Islet of Langerhans (tissue), 1 donor: ENCODE measurements around the gene PHF1.
"Not testable (repeated sequence)": the region's sequence is repeated elsewhere in the genome, so short reads cannot be mapped to it uniquely, and the experiment has no call there.

ENCODE experiments used
- FAIRE-seq: peaks from one replicate; lab custom pipeline; 2011; peaks lifted over from hg19 to GRCh38; lab: Jason Lieb, UNC

PHF1 gene

DNA sequence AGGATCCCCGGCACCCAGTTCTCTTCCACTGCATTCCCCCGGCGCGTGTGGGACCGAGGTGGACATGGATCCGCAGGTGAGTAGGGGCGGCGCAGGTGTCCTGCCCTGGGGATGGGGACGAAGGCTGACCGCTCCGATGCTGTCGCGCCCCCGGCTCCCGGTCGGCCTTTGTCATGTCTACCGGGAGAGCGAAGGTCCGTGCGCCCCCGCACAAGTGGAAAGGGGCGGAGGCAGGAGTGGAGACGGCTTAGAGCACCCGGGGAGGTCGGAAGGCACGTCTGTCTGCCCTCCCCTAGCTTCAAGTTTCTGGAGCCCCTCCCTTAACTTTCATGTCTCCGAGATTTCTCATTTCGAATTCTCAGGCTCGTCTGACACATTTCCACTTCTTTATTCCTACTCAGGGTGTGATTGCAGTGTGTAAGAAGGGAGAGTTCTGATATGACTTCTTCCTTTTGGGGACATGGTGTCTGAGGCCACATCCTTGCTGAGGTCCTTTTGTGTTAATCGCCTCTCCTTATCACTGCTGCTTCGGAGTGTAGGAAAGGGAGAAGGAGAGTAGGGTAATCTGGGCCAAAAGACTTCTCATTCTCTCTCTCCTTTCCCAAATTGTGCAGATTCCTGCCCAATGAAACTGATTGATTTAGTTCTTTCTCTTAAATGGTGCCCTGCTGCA lies 18.8 kb upstream of the PHF1 start:
- no peak for FAIRE-seq

DNA sequence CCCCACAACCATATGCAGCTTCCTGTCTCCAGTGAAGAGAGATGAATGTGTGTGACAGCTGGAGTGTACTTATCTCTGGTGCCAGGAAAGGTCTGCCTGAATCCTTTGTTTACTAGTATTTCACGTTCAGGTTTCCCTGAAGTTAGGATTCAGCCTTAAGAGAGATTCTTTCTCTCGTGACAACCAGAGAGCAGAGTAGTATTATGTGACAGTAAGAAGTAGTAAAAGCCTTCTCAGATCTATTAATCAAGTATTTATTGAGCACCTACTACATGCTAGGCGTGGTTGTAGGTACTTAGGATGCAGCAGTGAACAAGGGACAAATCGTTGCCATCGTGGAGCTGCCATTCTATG lies 18.2 kb upstream of the PHF1 start:
- FAIRE-seq = no peak

DNA sequence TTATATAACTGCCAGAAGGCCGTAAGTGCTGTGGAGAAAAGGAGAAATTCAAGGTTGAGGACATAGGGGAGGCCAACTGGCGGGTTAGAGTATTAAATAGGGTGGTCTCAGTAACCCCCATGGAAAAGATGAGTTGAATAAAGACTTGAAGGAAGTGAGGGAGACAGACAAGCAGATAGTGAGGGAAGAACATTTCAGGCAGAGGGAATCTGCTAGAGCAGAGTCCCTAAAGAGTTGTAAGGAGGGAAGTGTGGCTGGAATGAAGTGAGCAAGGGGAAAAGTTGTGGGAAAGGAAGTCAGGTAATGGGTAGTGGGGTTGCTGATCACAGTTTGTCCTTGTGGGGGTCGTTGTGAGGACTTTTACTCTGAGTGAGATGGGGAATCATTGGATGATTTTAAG lies 17.8 kb upstream of the PHF1 start:
- FAIRE-seq = no peak

DNA sequence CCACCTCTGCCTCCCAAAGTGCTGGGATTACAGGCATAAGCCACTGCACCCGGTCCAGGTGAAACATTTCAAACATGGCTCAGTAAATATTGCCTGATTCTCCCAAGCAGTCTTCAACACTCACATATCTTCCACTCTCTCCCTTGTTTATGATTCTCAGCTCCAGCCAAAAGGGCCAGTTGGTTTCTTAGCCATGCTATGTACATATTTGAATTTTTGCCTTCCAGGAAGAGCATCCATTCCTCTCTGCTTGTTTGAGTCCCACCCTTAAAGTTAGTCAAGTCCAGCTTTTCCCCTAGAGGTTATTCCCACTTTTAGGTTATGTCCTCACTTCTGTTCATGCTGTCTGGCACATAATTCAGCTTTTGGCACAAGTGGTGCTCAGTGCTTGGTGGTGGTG lies 13.3 kb upstream of the PHF1 start:
- FAIRE-seq = no peak

DNA sequence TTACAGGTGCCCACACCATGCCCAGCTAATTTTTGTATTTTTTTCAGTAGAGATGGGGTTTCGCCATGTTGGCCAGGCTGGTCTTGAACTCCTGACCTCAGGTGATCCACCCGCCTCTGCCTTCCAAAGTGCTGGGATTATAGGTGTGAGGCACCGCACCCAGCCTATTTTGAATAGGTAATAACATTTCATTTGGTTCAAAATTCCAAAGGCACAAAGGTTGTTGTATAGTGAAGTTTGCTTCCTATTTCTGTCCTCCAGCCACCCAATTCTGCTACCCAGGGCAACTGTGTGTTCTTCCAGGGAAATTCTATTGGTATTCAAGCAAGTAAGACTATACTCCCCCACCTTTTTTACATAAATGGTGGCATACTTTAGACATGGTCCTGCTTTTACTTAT lies 12.2 kb upstream of the PHF1 start:
- not testable (repeated sequence) for FAIRE-seq

DNA sequence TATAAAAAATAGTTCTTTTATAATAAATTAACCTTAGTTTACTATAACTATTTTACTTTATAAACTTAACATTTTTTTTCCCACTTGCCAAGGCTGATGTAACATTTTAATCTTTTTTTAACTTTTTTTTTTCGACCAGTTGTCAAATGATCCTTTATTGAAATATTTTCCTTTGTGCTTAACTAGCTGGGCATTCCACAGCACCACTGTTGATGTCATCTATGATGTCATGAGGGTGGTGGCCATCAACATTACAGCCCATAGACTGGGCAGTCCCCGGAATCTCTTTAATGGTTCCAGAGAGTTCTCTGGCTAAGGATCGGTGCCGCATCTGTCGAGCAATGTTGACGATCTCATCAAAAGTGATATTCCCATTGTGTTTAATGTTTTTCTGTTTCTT lies 10.9 kb upstream of the PHF1 start:
- FAIRE-seq = not testable (repeated sequence)

DNA sequence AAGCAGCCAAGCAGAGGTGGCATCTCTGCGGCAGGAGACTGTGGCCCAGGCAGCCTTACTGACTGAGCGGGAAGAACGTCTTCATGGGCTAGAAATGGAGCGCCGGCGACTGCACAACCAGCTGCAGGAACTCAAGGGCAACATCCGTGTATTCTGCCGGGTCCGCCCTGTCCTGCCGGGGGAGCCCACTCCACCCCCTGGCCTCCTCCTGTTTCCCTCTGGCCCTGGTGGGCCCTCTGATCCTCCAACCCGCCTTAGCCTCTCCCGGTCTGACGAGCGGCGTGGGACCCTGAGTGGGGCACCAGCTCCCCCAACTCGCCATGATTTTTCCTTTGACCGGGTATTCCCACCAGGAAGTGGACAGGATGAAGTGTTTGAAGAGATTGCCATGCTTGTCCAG lies 5.9 kb upstream of the PHF1 start:
- no peak for FAIRE-seq

DNA sequence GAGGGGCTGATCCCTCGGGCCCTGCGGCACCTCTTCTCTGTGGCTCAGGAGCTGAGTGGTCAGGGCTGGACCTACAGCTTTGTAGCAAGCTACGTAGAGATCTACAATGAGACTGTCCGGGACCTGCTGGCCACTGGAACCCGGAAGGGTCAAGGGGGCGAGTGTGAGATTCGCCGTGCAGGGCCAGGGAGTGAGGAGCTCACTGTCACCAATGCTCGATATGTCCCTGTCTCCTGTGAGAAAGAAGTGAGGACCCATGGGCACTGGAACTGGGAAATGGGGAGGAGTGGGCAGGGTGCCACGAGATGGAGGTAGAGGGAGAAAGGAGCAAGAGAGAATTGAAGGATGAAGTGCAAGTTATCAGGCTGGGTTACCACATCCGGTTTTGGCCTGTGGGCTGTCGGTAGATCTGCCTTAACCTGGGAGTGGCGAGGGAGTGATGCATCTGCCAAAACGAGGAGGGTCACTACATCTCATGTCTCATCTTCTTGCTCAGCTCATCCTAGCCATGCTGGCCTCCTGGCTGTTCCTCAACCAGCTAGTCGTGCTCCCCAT lies 5.4 kb upstream of the PHF1 start:
- FAIRE-seq = no peak

DNA sequence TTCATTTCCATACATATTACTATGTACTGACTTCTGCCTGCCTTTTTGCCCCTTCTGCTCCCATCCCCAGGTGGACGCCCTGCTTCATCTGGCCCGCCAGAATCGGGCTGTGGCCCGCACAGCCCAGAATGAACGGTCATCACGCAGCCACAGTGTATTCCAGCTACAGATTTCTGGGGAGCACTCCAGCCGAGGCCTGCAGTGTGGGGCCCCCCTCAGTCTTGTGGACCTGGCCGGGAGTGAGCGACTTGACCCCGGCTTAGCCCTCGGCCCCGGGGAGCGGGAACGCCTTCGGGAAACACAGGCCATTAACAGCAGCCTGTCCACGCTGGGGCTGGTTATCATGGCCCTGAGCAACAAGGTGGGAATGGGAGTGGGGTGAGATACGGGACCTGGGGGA lies 4.7 kb upstream of the PHF1 start:
- FAIRE-seq = no peak

DNA sequence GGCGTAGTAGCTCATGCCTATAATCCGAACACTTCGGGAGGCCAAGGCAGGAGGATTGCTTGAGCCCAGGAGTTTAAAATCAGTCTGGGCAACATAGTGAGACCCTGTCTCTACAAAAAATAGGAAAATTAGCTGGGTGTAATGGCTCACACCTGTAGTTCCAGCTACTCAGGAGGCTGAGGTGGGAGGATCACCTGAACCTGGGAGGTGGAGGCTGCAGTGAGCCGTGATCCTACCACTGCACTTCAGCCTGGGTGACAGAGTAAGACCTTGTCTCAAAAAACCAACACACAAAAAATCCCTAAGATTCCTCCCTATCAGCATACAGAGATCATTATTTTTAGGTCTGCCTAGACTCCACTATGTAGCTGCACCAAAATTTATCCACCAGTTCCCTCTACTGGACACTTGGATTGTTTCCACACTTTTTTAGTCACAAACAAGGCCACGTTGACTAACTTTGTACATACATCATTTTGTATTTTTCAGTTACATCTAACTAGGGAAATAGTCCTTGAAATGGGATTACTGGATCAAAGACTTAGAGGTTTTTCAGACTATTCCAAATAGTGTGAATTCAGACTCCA lies 3.6 kb upstream of the PHF1 start:
- no peak for FAIRE-seq

DNA sequence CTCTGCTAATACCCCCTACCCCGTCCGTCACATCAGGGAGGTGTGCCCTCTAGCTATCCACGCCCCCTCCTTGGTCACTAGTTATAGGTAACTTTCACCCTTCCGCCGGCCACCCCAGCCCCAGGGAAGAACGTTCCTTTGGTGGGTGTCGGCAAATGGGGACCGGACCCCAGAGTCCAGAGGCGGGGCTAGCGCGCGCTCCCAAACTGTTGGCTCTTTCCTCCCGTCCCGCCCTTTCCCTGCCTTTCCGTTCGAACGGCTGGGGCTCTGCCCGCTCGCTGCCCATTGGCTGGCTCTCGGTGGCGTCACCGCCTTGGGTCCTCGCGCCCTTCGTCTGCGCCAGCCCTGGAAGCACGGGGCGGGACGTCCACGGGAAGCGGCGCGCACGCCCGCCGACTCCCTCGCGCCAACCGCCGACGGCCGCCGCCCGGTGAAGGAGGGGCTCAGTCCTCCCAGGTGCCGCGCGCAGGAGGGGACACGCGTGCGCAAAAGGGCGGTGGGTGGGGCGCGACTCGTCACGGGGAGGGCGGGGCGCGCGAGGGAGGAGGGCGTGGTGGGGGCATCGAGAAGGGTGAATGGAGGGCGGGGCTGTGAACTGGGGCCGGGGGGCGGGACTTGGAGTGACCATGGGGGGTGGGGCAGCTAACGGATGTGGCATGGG lies 634 bp upstream of the PHF1 start:
- no peak for FAIRE-seq

DNA sequence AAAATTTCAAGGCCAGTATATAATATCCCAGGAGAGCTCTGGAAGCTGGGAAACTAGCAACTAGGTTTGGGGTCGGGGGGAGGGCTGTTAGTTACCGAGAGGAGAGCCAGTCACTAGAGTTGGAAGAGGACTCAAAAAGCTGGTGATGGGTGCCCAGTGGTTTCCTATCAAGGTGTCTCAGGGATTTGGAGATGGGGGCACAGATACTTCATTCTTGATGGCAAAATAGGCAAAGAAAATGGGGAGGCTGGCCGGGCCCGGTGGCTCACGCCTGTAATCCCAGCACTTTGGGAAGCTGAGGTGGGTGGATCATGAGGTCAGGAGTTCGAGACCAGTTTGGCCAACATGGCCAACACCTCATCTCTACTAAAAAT lies 805 bp downstream of the PHF1 start:
- no peak for FAIRE-seq

DNA sequence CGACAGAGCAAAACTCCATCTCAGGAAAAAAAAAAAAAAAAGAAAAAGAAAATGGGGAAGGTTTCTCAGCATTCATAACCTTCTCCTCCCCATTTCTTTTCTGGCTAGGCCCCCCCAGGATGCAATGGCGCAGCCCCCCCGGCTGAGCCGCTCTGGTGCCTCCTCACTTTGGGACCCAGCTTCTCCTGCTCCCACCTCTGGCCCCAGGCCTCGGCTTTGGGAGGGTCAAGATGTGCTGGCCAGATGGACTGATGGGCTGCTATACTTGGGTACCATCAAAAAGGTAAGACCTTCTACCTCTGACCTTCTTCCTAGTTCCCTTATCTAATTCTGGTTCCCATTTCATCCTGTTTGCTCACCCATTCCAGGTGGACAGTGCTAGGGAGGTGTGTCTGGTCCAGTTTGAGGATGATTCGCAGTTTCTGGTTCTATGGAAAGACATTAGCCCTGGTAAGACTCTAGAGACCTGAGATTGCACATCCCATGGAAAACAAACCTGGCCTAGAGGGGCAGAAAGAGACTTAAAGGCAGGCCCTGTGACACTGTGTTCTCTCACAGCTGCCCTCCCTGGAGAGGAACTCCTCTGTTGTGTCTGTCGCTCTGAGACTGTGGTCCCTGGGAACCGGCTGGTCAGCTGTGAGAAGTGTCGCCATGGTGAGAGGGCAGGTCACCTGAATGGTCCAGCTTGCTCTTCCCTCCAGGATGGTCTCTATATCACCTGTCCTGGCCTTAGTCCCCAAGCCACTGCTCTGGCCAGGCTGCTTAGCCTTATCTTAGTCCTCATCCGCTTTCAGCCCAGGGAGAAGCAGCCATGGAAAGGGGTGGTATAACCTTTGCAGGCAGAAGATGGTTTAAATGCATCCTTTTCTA lies 1.6 kb downstream of the PHF1 start:
- FAIRE-seq = no peak

DNA sequence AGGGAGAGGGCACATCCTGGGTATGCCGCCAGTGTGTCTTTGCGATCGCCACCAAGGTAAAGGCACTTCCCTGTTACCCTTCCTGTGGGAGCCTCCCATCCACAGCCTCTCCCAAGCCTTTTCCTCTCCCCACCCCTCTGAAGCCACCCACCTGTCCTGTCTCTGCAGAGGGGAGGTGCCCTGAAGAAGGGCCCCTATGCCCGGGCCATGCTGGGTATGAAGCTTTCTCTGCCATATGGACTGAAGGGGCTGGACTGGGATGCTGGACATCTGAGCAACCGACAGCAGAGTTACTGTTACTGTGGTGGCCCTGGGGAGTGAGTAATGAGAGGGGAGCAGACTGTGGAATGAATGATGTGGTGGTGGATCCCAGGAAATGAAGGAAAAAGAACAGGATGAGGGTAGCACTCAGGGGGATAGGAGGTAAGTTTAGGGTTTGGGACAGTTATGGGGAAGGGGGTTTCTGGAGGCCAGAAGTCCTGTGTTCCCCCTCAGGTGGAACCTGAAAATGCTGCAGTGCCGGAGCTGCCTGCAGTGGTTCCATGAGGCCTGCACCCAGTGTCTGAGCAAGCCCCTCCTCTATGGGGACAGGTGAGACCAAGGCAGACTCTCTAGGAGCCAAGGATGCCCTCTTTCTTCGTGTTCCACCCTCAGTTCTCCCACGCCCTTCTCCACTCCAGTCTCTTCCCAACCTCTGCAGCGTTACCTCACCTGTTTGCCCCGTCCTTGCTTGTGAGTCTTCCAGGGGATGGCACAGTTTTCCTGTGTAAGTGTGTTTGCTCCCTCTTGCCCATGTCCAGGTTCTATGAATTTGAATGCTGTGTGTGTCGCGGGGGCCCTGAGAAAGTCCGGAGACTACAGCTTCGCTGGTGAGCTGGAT lies 2.7 kb downstream of the PHF1 start:
- FAIRE-seq = no peak

DNA sequence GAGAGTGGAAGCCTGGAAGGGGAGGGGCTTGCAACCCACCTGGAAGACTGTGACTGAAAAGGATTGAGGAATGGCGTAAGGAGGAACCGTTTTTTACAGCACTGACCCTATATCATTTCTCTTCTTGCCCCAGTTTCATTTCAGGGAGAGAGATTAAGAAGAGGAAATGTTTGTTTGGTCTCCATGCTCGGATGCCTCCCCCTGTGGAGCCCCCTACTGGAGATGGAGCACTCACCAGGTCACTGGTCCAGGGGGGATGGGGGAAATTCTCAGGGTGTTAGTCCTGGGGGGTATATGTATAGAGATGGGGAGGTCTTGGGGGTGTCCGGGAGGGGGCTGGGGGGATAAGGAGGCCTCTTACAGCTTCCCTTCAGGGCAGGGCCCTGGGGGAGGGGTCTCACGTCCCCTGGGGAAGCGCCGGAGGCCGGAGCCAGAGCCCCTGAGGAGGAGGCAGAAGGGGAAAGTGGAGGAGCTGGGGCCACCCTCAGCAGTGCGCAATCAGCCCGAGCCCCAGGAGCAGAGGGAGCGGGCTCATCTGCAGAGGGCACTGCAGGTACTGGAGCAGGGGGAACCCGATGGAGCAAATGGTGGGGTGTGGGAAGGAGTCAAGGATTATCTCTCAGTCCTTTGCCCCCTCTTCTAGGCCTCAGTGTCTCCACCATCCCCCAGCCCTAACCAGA lies 3.9 kb downstream of the PHF1 start:
- no peak for FAIRE-seq

DNA sequence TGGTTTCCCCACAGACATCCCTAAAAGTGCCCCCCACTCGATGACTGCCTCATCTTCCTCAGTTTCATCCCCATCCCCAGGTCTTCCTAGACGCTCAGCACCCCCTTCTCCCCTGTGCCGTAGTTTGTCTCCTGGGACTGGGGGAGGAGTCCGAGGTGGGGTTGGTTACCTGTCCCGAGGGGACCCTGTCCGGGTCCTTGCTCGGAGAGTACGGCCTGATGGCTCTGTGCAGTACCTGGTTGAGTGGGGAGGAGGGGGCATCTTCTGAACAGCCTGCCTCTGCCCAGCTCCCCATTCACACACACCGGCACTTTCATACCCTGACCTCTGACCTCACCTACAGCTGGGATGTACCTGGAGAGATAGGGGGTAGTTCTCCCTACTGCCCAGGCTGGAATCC lies 5.0 kb downstream of the PHF1 start:
- no peak for FAIRE-seq

DNA sequence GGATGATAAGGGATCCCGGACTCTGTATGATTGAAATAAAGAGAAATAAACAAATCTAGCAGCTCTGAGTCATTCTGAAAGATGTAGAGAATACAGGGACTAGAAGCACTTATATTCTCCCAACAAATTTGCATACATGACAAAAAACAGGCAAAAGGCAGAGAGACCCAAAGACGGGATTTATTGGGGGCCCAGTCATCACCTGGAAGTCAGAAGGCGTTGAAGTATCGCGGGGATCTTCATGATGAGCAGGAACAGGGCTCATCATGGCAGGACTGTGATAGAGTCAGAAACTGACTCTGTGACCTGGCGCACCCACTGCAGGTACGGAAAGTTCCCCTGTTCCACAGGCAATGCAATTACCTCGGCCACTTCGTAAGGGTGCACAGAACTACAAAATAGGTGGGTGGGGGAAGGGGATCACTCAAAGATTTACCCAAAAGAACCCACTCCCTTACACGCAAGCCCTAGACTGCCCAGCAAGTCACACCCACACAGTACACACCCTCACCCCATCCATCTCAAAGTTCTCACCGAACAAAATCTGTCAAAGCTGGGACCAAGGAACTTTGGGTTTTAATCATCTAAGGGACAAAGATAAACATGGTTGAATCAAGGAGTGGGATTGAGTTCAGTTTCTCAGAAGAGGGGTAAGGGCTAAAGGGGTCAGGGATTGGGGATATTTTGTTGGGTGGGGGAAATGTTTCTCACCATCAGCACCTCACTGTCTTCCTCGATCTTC lies 5.7 kb downstream of the PHF1 start:
- no peak for FAIRE-seq

DNA sequence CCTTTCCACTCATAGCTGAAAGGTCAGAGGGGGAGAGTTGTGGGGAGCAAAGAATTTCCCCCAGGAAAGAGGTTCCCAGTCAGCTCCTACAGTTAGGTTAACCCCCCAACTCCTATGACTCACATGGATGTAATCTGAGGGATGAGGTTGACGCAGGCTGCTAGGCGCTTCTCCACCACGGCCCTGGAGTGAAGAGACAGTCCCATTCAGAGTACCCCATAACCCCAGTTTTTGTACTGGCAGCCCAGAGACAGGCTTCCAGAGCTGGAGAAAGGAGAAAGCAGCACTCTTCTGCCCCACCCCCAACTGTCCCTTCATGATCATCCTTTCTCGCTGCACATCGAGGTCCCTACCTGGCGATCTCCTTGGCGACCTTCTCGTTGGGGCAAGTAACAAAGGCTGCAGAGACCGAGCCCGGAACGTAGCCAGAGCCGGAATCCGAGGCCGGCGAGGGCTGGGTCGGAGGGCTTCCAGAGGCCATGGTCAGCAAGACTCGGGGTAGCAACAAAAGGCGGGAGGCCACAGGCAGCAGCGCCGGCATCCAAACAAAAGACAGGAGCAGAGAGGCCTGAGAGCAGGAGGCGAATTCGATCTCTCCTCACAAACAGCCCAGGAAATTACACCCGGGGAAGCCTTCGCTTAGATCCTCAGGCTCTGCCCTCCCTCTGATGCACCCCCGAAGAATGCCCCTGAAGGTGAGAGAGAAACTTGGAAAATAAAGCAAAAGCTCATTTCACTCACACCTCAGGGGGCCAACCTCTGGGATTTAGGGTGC lies 6.5 kb downstream of the PHF1 start:
- no peak for FAIRE-seq

DNA sequence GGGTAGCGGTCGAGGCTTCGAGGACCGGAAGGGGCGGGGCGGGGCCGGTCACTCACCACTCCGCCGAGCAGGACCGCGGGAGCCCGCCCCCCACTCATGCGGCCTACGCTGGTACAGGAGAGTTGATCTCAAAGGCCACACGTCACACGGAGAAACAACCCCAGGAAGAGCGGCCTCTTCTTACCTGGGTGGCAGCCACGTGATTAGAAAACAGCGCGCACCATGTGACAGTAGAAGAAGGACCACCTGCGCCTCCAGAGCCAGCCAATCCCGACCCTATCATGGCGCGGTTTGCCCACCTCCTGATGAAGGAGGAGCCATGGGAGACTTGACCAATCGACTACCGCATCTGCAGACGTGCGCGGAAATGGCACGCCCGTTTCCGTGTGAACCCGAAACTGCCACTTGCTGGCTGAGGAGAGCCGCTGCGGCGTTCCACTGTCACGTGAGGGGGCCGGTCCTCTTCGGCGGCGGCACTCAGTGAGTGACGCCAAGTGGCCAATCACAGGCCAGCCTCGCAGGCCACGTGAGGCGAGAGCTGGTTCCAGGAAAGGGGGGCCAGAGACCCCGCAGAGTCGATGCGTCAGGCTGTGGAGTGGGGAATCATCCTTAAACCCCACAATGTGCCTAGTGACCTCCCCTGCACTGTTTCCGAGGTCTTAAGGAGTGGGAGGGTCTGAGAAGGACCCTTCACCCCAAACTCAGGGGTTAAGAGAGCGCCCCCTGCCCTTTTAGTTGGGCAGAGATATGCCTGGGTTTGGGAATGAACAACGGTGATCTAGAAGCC lies 7.3 kb downstream of the PHF1 start, which contains the start of gene CUTA:
Gene CUTA, minus strand, starts transcription at position 205 of the 787 bp plus-strand sequence. Its CDS starts 107 bp downstream, at position 98.
- FAIRE-seq = peak; percentile 93
